HepG2 (cell line): ENCODE results near the gene PRELID2.

Source experiments
- ELF4 ChIP-seq: sonication (generic); formaldehyde crosslinking; IDR thresholded peaks from 2 replicates; pipeline ENCODE4 v1.5.0; 2020; ENCODE audit warnings: missing genetic modification reagents, mild to moderate bottlenecking, moderate library complexity, borderline replicate concordance
- GABPA ChIP-seq, 2 experiments: IDR thresholded peaks; 2 replicates each; pipeline ENCODE4 v1.6.1; 2011 to 2016; ENCODE audit warnings: low read depth in 2 of 2, low read length in 1 of 2, missing biosample characterization in 1 of 2, missing genetic modification characterization in 1 of 2
- HNRNPK ChIP-seq: fragments of 200-400 bp; formaldehyde crosslinking; IDR thresholded peaks from 2 replicates; pipeline ENCODE4 v1.6.1; 2018; ENCODE audit warnings: low read length, low read depth, moderate library complexity, mild to moderate bottlenecking; ENCODE audit not compliant: poor library complexity, severe bottlenecking
- NPAS2 ChIP-seq: sonication (generic); formaldehyde crosslinking; IDR thresholded peaks from 2 replicates; pipeline ENCODE4 v1.8.0; 2022; ENCODE audit warnings: mild to moderate bottlenecking, missing genetic modification reagents, borderline replicate concordance
- TAF1 ChIP-seq: sonication (generic); formaldehyde crosslinking; IDR thresholded peaks from 2 replicates; pipeline ENCODE4 v1.4.0; 2020; ENCODE audit warnings: missing genetic modification reagents
- ZNF33B ChIP-seq: sonication (generic); formaldehyde crosslinking; IDR thresholded peaks from 2 replicates; pipeline ENCODE4 v1.5.1; 2020; ENCODE audit warnings: mild to moderate bottlenecking, missing genetic modification reagents
- TF ChIP-seq, protein P1 (sequence below): sonication (generic); formaldehyde crosslinking; IDR thresholded peaks from 2 replicates; pipeline ENCODE4 v1.8.1; 2022; ENCODE audit warnings: low read depth, mild to moderate bottlenecking, missing genetic modification reagents
- TF ChIP-seq, protein P2 (sequence below): sonication (generic); formaldehyde crosslinking; IDR thresholded peaks from 2 replicates; pipeline ENCODE4 v1.4.0; 2020; ENCODE audit warnings: low read depth, mild to moderate bottlenecking, missing genetic modification reagents
- TF ChIP-seq, protein P3 (sequence below): sonication (generic); formaldehyde crosslinking; IDR thresholded peaks from 2 replicates; pipeline ENCODE4 v1.4.0; 2020; ENCODE audit warnings: missing genetic modification reagents
- TF ChIP-seq, protein P4 (sequence below): sonication (generic); formaldehyde crosslinking; IDR thresholded peaks from 2 replicates; pipeline ENCODE4 v1.4.0; 2020; ENCODE audit warnings: missing genetic modification reagents; ENCODE audit errors: not compliant biosample characterization
- TF ChIP-seq, protein P5 (sequence below): sonication (generic); formaldehyde crosslinking; IDR thresholded peaks from 2 replicates; pipeline ENCODE4 v1.5.0; 2020; ENCODE audit warnings: mild to moderate bottlenecking, missing genetic modification reagents, moderate library complexity
- TF ChIP-seq, protein P6 (sequence below): sonication (generic); formaldehyde crosslinking; IDR thresholded peaks from 2 replicates; pipeline ENCODE4 v1.8.1; 2022; ENCODE audit warnings: mild to moderate bottlenecking, missing genetic modification reagents
- TF ChIP-seq, protein P7 (sequence below): sonication (generic); formaldehyde crosslinking; IDR thresholded peaks from 2 replicates; pipeline ENCODE4 v1.4.0; 2020; ENCODE audit warnings: missing genetic modification reagents

DNA sequence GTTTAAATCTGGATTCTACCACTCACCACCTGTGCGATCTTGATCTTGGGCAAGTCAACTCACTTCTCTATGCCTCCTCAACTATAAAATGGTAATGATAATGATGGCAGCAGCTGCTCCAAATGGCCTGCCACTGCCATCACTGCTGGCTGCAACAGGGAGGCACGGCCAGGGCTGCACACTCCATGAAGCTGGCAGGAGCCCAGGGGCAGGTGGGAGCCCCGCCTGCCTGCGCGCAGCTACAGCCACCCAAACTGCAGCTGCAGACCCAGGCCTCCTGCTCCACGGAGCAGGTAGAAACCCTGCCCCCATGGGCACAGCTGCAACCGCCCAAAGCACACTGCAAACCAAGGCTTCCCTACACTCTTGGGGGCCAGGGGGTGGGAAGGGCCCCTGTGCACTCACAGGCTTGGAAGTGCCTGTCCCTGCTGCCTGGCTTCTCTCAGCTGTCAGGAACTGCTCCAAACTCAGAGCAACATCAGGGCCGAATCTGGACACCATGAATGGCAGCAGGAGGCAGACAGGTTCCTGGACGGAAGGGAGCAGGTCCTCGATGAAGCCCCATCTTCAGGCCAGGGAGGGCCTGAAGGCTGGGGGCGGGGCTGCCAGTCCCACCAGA lies 57.6 kb downstream of the PRELID2 start:
- TF ChIP-seq, protein P1, sequence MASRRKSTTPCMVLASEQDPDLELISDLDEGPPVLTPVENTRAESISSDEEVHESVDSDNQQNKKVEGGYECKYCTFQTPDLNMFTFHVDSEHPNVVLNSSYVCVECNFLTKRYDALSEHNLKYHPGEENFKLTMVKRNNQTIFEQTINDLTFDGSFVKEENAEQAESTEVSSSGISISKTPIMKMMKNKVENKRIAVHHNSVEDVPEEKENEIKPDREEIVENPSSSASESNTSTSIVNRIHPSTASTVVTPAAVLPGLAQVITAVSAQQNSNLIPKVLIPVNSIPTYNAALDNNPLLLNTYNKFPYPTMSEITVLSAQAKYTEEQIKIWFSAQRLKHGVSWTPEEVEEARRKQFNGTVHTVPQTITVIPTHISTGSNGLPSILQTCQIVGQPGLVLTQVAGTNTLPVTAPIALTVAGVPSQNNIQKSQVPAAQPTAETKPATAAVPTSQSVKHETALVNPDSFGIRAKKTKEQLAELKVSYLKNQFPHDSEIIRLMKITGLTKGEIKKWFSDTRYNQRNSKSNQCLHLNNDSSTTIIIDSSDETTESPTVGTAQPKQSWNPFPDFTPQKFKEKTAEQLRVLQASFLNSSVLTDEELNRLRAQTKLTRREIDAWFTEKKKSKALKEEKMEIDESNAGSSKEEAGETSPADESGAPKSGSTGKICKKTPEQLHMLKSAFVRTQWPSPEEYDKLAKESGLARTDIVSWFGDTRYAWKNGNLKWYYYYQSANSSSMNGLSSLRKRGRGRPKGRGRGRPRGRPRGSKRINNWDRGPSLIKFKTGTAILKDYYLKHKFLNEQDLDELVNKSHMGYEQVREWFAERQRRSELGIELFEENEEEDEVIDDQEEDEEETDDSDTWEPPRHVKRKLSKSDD (CRISPR knock-in tag) = no peak
- TF ChIP-seq, protein P2, sequence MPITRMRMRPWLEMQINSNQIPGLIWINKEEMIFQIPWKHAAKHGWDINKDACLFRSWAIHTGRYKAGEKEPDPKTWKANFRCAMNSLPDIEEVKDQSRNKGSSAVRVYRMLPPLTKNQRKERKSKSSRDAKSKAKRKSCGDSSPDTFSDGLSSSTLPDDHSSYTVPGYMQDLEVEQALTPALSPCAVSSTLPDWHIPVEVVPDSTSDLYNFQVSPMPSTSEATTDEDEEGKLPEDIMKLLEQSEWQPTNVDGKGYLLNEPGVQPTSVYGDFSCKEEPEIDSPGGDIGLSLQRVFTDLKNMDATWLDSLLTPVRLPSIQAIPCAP (CRISPR knock-in tag) = no peak
- TF ChIP-seq ELF4 (CRISPR knock-in tag) (no peak), HNRNPK (no peak), ZNF33B (CRISPR knock-in tag) (no peak), GABPA (IDR thresholded peaks at IDR 0.05; ENCODE audit: low read depth, low read length) (no peak), GABPA (CRISPR knock-in tag; IDR thresholded peaks at IDR 0.05; ENCODE audit: low read depth) (no peak), NPAS2 (CRISPR knock-in tag) (no peak), TAF1 (CRISPR knock-in tag) (no peak)
- TF ChIP-seq, protein P3, sequence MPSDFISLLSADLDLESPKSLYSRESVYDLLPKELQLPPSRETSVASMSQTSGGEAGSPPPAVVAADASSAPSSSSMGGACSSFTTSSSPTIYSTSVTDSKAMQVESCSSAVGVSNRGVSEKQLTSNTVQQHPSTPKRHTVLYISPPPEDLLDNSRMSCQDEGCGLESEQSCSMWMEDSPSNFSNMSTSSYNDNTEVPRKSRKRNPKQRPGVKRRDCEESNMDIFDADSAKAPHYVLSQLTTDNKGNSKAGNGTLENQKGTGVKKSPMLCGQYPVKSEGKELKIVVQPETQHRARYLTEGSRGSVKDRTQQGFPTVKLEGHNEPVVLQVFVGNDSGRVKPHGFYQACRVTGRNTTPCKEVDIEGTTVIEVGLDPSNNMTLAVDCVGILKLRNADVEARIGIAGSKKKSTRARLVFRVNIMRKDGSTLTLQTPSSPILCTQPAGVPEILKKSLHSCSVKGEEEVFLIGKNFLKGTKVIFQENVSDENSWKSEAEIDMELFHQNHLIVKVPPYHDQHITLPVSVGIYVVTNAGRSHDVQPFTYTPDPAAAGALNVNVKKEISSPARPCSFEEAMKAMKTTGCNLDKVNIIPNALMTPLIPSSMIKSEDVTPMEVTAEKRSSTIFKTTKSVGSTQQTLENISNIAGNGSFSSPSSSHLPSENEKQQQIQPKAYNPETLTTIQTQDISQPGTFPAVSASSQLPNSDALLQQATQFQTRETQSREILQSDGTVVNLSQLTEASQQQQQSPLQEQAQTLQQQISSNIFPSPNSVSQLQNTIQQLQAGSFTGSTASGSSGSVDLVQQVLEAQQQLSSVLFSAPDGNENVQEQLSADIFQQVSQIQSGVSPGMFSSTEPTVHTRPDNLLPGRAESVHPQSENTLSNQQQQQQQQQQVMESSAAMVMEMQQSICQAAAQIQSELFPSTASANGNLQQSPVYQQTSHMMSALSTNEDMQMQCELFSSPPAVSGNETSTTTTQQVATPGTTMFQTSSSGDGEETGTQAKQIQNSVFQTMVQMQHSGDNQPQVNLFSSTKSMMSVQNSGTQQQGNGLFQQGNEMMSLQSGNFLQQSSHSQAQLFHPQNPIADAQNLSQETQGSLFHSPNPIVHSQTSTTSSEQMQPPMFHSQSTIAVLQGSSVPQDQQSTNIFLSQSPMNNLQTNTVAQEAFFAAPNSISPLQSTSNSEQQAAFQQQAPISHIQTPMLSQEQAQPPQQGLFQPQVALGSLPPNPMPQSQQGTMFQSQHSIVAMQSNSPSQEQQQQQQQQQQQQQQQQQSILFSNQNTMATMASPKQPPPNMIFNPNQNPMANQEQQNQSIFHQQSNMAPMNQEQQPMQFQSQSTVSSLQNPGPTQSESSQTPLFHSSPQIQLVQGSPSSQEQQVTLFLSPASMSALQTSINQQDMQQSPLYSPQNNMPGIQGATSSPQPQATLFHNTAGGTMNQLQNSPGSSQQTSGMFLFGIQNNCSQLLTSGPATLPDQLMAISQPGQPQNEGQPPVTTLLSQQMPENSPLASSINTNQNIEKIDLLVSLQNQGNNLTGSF (CRISPR knock-in tag) = no peak
- TF ChIP-seq, protein P4, sequence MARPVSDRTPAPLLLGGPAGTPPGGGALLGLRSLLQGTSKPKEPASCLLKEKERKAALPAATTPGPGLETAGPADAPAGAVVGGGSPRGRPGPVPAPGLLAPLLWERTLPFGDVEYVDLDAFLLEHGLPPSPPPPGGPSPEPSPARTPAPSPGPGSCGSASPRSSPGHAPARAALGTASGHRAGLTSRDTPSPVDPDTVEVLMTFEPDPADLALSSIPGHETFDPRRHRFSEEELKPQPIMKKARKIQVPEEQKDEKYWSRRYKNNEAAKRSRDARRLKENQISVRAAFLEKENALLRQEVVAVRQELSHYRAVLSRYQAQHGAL (CRISPR knock-in tag) = no peak
- TF ChIP-seq, protein P5, sequence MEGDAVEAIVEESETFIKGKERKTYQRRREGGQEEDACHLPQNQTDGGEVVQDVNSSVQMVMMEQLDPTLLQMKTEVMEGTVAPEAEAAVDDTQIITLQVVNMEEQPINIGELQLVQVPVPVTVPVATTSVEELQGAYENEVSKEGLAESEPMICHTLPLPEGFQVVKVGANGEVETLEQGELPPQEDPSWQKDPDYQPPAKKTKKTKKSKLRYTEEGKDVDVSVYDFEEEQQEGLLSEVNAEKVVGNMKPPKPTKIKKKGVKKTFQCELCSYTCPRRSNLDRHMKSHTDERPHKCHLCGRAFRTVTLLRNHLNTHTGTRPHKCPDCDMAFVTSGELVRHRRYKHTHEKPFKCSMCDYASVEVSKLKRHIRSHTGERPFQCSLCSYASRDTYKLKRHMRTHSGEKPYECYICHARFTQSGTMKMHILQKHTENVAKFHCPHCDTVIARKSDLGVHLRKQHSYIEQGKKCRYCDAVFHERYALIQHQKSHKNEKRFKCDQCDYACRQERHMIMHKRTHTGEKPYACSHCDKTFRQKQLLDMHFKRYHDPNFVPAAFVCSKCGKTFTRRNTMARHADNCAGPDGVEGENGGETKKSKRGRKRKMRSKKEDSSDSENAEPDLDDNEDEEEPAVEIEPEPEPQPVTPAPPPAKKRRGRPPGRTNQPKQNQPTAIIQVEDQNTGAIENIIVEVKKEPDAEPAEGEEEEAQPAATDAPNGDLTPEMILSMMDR (CRISPR knock-in tag) = no peak
- TF ChIP-seq, protein P6, sequence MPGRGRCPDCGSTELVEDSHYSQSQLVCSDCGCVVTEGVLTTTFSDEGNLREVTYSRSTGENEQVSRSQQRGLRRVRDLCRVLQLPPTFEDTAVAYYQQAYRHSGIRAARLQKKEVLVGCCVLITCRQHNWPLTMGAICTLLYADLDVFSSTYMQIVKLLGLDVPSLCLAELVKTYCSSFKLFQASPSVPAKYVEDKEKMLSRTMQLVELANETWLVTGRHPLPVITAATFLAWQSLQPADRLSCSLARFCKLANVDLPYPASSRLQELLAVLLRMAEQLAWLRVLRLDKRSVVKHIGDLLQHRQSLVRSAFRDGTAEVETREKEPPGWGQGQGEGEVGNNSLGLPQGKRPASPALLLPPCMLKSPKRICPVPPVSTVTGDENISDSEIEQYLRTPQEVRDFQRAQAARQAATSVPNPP (CRISPR knock-in tag) = no peak
- TF ChIP-seq, protein P7, sequence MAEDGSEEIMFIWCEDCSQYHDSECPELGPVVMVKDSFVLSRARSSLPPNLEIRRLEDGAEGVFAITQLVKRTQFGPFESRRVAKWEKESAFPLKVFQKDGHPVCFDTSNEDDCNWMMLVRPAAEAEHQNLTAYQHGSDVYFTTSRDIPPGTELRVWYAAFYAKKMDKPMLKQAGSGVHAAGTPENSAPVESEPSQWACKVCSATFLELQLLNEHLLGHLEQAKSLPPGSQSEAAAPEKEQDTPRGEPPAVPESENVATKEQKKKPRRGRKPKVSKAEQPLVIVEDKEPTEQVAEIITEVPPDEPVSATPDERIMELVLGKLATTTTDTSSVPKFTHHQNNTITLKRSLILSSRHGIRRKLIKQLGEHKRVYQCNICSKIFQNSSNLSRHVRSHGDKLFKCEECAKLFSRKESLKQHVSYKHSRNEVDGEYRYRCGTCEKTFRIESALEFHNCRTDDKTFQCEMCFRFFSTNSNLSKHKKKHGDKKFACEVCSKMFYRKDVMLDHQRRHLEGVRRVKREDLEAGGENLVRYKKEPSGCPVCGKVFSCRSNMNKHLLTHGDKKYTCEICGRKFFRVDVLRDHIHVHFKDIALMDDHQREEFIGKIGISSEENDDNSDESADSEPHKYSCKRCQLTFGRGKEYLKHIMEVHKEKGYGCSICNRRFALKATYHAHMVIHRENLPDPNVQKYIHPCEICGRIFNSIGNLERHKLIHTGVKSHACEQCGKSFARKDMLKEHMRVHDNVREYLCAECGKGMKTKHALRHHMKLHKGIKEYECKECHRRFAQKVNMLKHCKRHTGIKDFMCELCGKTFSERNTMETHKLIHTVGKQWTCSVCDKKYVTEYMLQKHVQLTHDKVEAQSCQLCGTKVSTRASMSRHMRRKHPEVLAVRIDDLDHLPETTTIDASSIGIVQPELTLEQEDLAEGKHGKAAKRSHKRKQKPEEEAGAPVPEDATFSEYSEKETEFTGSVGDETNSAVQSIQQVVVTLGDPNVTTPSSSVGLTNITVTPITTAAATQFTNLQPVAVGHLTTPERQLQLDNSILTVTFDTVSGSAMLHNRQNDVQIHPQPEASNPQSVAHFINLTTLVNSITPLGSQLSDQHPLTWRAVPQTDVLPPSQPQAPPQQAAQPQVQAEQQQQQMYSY = no peak
